ENCODE results near the gene CDH5. TPM values are rescaled to one million over a fixed set of nuclear protein-coding genes. Genes with fewer than 3 reads are reported as not detected.

The CDH5 gene
- total RNA-seq, 2 donors from 2014 or later, result 0.18 TPM; not detected in 1

GRCh38 chr16:66421891-66422290 is 55.4 kb downstream of the CDH5 start:
- H3K27me3 Mint-ChIP-seq (ENCODE audit: insufficient read depth), result peaks cover 81% of the 10 kb centered on the region
- 87% methylated on average over 6 of the region's 6 CpGs; no CpG with 5 or more reads in 1 of the 2 experiments for WGBS, 2 experiments (ENCODE audit: insufficient coverage in 1 of 2, insufficient read length in 1 of 2)
- H3K27ac ChIP-seq (ENCODE audit: low read depth, low read length), result no peak overlapping the region
- H3K27ac Mint-ChIP-seq, result no peak overlapping the region
- no peak for TF ChIP-seq CTCF (conservative IDR thresholded peaks at IDR 0.05)
- H3K4me1 ChIP-seq (ENCODE audit: control insufficient read depth, insufficient read depth, low read length), result no peaks in the 10 kb centered on the region
- H3K9ac ChIP-seq (ENCODE audit: extremely low read depth, low read length, poor library complexity, severe bottlenecking), result no peak overlapping the region
- peaks cover 2% of the 10 kb centered on the region for H3K9me3 Mint-ChIP-seq
- H3K36me3 ChIP-seq (ENCODE audit: control insufficient read depth, insufficient read depth, low read length), result no peaks in the 10 kb centered on the region
- no peak overlapping the region for H3K4me3 Mint-ChIP-seq
- no peaks in the 10 kb centered on the region for H3K4me1 Mint-ChIP-seq
- H3K27me3 ChIP-seq (ENCODE audit: control insufficient read depth, insufficient read depth, low read length, poor library complexity, severe bottlenecking), result peaks cover 65% of the 10 kb centered on the region
- no peak overlapping the region for H3K4me3 ChIP-seq (ENCODE audit: low read length)
- H3K36me3 Mint-ChIP-seq (ENCODE audit: low read depth), result no peaks in the 10 kb centered on the region
- H3K9me3 ChIP-seq (ENCODE audit: control insufficient read depth, low read length), result peaks cover 5% of the 10 kb centered on the region
- no peak for DNase-seq

- Mint-ChIP-seq H3K4me3 (no peak overlapping the region), H3K9me3 (no peaks in the 10 kb centered on the region), H3K4me1 (no peaks in the 10 kb centered on the region), H3K27ac (no peak overlapping the region), H3K27me3 (ENCODE audit: insufficient read depth) (peaks cover 77% of the 10 kb centered on the region), H3K36me3 (ENCODE audit: low read depth) (no peaks in the 10 kb centered on the region)
- peaks cover 66% of the 10 kb centered on the region for H3K27me3 ChIP-seq (ENCODE audit: control insufficient read depth, insufficient read depth, low read length, poor library complexity, severe bottlenecking)
- no peak overlapping the region for H3K4me3 ChIP-seq (ENCODE audit: low read length)
- no peak overlapping the region for H3K27ac ChIP-seq (ENCODE audit: low read depth, low read length)
- TF ChIP-seq CTCF (conservative IDR thresholded peaks at IDR 0.05), result no peak
- 94 to 95% methylated on average over 2 of the region's 2 CpGs for WGBS, 2 experiments (ENCODE audit: insufficient coverage in 1 of 2, insufficient read length in 1 of 2)
- DNase-seq, result peak; percentile 10
- H3K9ac ChIP-seq (ENCODE audit: extremely low read depth, low read length, poor library complexity, severe bottlenecking), result no peak overlapping the region
- no peaks in the 10 kb centered on the region for H3K4me1 ChIP-seq (ENCODE audit: control insufficient read depth, insufficient read depth, low read length)
- no peaks in the 10 kb centered on the region for H3K36me3 ChIP-seq (ENCODE audit: control insufficient read depth, insufficient read depth, low read length)
- peaks cover under 1% of the 10 kb centered on the region for H3K9me3 ChIP-seq (ENCODE audit: control insufficient read depth, low read length)
Observed at GRCh38 chr16:66422366-66422765, 55.9 kb downstream of the CDH5 start.

GRCh38 chr16:66423177-66423576 is 56.7 kb downstream of the CDH5 start:
- TF ChIP-seq CTCF (conservative IDR thresholded peaks at IDR 0.05), result no peak
- WGBS, 2 experiments (ENCODE audit: insufficient coverage in 1 of 2, insufficient read length in 1 of 2), result 88 to 100% methylated on average over 1 of the region's 1 CpG
- no peak overlapping the region for H3K4me3 ChIP-seq (ENCODE audit: low read length)
- DNase-seq, result no peak
- H3K4me1 ChIP-seq (ENCODE audit: control insufficient read depth, insufficient read depth, low read length), result peaks cover 7% of the 10 kb centered on the region
- Mint-ChIP-seq H3K4me3 (no peak overlapping the region), H3K27ac (no peak overlapping the region), H3K36me3 (ENCODE audit: low read depth) (no peaks in the 10 kb centered on the region), H3K4me1 (no peaks in the 10 kb centered on the region), H3K27me3 (ENCODE audit: insufficient read depth) (peaks cover 77% of the 10 kb centered on the region), H3K9me3 (no peaks in the 10 kb centered on the region)
- no peaks in the 10 kb centered on the region for H3K9me3 ChIP-seq (ENCODE audit: control insufficient read depth, low read length)
- no peaks in the 10 kb centered on the region for H3K36me3 ChIP-seq (ENCODE audit: control insufficient read depth, insufficient read depth, low read length)
- H3K27ac ChIP-seq (ENCODE audit: low read depth, low read length), result no peak overlapping the region
- peaks cover 74% of the 10 kb centered on the region for H3K27me3 ChIP-seq (ENCODE audit: control insufficient read depth, insufficient read depth, low read length, poor library complexity, severe bottlenecking)
- H3K9ac ChIP-seq (ENCODE audit: extremely low read depth, low read length, poor library complexity, severe bottlenecking), result no peak overlapping the region
